HG03139 (cell line): Measurements from ENCODE around the gene BMPR1A.
"Not testable (repeated sequence)": the region's sequence is repeated elsewhere in the genome, so short reads cannot be mapped to it uniquely, and the experiment has no call there.

Source experiments
- ATAC-seq: cut with Tn5 transposase; IDR thresholded peaks from one replicate; pipeline ENCODE4 v1.9.1; 2021; ENCODE audit not compliant: unreplicated experiment

Gene BMPR1A

DNA sequence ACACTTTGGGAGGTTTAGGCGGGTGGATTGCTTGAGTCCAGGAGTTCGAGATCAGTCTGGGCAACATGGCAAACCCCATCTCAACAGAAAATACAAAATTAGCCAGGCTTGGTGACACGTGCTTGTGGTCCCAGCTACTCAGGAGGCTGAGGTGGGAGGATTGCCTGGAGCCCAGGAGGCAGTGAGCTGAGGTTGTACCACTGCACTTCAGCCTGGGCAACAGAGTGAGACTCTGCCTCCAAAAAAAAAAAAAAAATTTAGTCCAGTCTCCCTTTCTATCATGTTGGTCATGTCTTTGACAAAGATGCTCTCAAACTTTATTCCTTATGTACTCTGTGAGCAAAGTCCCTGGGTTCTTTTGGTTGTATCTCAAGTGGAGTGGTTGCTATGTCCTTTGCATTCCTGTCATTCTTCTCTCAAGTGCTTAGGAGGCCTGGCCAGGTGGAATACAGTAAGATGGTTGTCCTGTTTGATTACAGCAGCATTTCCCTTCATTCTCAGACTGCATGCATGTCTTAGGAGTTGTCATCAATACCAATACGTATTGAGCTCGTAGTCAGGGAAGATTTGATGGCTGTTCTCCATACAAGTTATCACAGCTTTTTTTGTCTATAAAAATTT lies 115.3 kb downstream of the BMPR1A start:
- ATAC-seq = no peak

DNA sequence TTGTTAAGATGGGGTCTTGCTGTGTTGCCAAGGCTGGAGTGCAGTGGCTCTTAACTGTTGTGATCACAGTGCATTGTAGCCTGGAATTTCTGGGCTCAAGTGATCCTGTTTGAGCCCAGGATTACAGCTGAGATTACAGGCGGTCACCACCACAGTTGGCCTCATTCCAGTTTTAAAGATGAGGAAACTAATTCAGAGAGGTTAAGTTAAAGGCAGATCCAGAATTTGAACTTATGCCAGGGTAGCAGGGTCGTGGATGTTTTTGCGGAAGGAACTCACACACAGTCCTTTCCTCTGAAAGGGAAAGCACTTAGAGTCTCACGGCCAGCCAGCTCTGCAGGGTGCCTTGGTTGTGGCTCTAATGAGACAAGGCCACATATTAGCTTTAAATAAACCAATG lies 116.3 kb downstream of the BMPR1A start:
- ATAC-seq = no peak

DNA sequence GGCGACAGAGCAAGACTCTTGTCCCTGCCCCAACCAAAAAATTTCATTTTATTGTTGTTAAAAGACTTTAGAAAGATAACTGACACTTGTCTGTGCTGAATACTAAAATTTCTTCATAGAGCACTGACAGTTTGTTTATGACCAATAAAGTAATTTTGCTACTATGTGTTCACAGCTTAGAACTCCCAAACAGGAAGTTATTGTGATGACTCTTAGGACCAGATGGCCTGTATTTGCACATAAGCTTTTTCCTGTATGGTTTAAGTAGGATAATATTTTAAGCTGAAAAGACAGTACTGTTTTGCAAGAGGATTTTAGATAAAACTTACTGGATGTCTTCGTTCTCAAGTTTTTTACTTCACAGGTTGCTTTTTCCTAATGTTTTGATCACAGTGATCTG lies 120.3 kb downstream of the BMPR1A start:
- no peak for ATAC-seq

DNA sequence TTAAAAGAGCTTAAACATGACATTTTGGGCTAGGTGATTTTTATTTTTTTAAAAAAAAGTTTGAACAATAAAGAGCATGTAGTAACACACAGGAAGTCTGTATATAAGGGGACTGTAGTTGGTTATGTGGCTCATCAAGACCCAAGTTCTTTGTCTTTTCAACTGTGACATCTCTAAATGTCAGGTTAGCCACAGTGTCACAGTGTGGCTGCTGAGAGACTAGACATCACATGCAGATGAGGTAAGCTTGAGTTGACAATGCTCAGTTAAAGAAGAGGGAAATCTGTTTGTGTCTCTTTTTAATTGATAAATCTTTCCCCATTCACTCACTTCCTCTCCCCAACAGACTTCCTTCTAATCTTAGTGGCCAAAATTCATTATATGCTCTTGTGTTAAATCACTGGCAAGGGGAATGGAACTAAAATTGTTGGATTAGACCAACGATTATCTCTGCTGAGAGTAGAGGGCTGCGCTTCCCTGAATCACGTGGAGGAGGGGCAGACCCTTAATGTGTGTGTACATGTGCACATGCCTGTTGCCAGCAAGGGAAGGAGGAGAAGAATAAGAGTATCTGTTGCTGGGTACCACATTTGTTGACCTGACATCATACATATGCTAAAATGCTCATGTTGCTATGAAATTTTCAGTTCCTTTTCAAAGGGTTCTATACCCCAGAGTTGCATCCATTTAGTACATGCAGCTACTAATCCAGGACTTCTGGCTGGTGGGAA lies 122.7 kb downstream of the BMPR1A start:
- ATAC-seq = peak; percentile 83

DNA sequence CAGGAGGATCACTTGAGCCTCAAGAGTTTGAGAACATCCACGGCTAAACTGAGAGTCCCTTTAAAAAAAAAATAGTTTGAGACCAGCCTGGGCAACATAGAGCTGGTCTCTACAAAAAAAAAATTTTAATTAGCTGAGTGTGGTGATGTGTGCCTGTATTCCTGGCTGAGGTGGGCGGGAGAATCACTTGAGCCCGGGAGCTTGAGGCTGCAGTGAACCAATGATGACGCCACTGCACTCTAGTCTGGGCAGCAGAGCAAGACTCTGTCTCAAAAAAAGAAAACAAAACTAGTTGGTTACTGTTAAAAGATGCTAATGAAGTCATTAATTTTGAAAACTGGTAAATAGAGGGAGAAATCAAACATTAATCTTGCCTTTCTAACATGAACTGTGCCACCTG lies 124.6 kb downstream of the BMPR1A start:
- ATAC-seq = no peak

DNA sequence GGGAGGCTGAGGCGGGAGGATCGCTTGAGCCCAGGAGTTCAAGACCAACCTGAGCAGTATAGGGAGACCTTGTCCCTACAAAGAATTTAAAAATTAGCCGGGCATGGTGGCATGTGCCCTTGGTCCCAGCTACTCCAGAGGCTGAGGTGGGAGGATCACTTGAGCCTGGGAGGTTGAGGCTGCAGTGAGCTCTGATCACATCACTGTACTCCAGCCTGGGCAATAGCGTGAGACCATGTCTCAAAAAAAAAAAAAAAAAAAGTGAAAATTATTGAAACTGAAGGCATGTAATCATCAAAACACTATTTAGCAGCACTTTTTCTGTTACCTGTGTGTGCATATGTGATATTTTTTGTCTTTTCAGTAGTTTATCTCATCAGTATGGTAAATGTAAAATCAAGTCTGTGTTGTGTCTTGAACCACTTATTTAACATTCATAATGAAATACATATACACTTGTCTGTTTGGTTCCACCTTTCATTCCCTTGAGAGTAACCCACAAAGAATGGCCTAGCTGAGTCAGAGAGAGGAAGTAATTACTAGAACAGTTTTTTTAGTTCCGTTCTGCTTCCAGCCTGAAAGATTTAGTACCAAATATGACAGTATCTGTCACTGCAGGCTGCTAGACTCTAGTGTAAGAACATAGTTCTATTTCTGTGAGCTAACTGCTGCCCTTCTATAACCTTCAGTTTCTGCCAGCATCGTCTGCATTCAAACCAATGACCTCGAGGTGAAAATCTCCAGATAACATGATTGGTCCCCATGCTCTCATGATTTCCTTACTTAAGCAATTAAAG lies 132.4 kb downstream of the BMPR1A start:
- peak; percentile 95 for ATAC-seq

DNA sequence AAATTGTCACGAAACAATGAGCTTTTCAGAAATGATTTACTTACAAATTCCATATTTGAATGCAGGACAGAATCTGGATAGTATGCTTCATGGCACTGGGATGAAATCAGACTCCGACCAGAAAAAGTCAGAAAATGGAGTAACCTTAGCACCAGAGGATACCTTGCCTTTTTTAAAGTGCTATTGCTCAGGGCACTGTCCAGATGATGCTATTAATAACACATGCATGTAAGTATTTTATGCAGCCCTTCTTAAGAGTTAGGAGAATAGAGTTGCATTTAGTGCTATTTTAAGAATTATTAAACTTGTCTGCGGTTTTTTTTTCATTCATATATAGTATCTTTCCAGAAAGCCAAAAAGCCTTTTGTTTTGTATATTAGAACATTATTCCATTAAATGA lies 133.6 kb downstream of the BMPR1A start:
- no peak for ATAC-seq

DNA sequence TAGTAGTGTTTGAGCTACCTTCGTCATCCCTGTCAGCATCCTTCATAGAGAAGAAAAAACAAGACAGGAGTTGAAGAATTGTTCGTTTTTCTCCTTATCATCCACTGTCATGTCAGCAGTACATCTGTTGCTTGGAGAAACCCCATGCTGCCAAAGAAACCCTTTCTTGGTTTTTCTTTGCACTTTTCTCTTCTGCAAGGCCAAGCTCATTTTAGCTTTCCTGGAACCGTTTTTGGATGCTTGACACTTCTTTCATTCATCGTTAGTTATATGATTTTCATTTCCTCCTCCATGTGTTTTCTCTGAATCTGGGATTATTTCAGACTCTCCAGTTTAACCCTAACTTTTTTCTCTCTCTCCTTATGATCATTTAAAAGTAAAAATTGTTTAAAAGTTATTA lies 142.1 kb downstream of the BMPR1A start:
- ATAC-seq = no peak

DNA sequence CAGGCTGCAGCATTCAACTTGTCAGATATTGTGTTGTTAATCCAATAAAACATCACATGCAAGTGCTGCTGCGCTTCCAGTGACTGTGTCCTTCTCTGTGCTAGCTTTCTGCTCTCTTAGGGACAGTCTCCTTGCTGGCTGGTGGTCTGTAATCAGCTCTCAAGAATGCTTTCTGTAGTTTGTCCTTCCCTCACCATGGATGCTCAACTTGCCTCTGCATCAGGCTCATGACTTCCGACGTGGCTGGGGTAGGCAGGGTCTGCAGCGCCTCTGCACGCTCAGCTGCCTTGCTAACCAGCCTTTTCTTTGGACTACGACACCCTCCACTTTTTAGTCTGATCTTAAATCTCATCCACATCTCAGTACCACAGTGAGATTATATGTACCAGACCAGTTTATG lies 142.7 kb downstream of the BMPR1A start:
- ATAC-seq = no peak

DNA sequence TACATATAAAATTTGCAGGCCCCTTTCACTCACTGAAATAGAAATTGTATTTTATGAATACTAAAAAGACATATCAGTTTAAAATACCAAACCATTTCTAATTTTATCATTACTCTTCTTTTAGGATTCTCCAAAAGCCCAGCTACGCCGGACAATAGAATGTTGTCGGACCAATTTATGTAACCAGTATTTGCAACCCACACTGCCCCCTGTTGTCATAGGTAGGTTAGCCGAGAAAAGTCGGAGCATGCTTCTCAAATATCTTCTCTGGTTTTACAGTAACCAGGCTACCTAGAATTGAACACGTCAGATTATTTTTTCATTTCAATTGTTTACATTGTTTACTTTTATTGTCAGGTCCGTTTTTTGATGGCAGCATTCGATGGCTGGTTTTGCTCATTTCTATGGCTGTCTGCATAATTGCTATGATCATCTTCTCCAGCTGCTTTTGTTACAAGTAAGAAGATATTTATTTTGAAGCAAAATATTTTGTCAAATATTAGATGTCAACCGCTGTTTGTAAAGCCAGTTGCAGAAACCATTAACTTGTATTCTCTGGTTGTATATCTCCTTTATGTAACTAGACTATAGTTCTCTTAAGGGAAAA lies 143.4 kb downstream of the BMPR1A start:
- no peak for ATAC-seq

DNA sequence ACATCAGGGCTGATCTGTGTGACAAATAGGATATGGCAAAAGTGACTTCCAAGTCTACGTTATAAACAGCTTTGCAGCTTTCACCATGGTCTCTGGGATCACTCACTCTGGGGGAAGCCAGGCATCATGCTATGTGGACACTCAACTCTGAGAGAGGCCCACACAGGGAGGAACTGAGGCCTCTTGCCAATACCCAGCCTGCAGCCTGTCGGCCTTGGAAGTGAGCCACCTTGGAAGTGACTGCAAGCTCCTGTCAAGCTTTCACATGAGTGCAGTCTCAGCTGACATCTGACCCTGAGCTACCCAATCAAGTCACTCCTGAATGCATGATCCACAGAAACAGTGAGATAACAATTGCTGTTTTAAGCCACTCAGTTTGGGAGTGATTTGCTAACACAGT lies 144.5 kb downstream of the BMPR1A start:
- no peak for ATAC-seq

DNA sequence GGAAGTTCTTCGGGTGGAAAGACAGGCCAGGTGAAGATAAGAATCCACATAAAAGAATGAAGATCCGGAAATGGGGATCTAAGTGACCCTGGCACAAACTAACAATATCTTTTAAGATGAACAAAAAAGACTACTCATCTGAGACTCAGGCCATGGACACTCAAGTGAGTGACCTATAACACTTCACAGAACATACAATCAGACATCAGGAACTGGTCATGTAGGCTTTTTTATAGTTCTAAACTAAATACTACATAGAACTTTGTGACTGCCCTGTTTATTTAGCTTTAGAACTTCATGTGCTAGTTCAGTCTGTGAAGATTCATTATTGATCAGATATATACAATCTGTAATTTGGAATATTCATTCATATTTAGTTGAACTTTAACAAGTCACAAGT lies 148.2 kb downstream of the BMPR1A start:
- ATAC-seq = no peak

DNA sequence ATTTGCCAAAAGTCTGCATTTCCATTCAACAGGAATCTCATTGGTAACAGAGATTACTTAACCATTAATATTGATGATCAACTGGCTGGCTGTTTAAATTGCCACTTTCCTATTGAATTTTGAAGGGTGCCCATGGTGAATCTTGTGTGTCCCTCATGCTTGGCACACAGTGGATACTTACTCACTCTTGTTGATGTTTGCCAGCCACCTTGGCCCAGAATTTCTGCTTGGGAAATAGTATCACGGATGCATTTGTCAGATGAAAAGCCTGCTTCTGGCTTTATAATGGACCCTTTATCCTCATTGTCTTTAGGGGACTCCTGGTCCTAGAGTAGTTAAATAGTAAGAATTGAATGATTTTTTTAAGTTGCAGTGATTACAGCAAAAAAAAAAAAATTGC lies 149.0 kb downstream of the BMPR1A start:
- ATAC-seq = no peak

DNA sequence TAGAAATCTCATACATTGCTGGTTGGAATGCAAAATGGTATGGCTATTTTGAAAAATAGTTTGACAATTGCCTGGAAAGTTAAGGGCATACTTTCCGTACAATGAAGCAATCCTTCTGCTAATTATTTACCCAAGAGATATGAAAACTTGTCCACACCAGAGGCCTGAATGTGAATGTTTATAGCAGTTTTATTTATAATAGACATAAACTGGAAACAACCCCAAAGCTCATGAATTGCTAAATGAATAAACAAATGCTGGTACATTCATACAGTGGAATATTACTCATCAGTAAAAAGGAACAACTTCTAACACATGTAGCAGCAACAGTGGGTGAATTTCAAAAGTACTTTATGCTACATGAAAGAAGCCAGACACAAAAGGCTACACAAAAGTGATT lies 158.3 kb downstream of the BMPR1A start:
- no peak for ATAC-seq

DNA sequence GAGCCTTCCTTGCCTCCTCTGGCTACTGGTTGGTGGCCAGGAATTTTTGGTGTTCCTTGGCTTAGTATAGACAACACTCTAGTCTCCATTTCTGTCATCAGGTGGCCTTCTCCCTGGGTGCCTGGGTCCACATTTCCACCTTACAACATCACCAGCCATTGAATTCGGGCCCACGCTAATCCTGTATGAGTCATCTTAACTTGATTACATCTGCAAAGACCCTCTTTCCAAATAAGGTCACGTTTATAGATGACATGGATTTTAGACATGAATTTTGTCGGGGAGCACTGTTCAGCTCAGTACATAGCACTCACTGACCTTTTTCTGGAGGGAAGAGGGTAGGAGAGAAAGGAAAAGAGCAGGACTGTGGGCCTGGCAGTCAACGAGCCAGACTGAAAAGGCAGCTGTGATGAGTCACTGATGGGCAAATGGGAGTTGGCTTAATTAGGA lies 161.6 kb downstream of the BMPR1A start:
- no peak for ATAC-seq

DNA sequence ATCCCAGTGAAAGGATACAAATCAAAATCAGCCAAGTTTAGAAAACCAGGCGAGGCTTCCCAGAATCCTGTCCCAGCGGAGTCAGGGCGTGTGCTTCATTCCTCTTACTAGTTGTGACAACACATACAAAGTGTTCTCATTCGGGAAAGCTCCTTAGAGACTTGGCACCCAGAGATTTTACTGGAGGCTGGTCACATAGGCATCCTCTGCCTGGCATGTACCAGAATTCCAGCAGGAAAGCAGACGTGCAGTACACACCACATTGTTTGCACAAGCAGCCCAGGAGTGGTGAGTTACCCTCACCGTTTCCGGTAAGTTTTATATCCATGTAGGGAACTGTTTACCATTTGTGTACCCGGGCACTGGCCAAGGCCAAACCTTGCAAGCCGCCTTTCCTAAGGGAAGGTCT lies 166.1 kb downstream of the BMPR1A start:
- no peak for ATAC-seq

DNA sequence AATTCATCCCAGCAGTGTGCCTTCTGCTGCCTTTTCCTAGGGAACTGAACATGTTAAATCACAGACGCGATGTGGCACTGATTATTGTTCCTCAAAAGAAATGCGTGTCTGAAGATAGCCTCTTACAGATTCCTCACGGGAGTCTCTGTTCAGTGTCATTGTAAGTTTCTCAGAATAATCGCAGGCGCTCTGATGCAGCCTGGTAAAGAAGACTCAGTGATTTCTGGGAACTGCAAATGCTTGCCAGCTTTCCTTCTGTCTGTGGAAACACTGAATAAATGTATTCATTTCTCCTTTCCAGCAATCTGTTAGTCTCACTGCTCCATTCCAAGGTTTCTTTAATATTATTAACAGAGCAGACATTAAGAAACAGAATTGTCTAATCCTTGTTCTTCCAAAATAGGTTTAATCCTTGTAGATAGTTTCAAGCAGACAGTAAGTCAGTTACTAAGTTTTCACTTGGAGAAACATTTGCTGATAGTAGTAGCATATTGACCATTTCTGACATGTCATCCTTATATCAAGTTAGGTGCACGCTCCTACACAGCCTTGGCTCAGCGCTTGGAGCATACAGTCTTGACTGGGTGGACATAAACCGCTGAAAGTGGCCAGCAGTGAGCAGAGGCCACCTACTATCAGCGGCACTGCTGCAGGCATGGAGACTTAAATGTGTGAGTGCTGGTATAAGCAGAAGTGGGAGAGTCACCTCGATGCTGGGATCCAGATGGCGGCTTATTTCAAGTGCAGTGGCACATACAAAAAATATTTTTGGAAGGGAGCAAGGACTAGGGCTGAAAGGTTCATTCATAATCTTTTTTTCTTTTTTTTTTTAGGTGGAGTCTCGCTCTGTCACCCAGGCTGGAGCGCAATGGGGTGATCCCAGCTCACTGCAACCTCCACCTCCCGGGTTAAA lies 173.3 kb downstream of the BMPR1A start:
- no peak for ATAC-seq

DNA sequence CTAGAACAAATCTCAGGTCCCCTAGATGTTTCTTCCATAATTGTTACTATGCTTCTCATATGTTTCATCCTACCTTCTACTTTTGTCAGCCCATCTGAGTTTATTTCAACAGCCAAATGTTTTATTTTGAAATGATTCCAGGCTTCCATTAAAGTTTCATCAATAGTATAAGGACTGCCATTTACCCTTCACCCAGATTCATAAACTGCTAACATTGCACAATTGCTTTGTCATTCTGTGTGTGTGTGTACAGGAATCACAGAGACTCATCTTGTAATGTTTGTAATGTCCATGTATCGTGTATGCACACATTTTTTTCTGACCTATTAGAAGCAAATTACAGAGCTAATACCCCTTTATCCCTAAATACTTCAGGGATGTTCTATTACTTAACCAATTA lies 175.5 kb downstream of the BMPR1A start:
- ATAC-seq = no peak

DNA sequence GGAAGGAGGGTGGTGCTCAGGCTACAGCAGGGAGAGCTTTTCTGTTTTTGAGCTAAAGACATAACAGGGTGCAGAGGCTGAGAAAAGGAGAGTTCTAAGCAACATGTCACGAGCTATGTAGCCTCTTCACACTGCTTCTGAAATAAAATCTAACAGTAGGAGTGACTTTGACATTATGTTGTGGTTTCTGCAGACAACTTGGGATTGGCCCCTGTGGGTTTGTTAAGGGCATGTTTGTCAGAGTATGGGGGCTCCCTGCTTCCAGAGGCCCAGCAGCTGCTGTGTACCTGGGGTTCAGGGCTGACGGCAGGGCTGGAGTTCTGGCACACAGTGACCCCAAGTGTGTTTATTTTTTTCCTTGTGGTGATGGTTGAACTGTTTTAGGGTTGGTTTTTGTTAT lies 176.3 kb downstream of the BMPR1A start:
- ATAC-seq = no peak

DNA sequence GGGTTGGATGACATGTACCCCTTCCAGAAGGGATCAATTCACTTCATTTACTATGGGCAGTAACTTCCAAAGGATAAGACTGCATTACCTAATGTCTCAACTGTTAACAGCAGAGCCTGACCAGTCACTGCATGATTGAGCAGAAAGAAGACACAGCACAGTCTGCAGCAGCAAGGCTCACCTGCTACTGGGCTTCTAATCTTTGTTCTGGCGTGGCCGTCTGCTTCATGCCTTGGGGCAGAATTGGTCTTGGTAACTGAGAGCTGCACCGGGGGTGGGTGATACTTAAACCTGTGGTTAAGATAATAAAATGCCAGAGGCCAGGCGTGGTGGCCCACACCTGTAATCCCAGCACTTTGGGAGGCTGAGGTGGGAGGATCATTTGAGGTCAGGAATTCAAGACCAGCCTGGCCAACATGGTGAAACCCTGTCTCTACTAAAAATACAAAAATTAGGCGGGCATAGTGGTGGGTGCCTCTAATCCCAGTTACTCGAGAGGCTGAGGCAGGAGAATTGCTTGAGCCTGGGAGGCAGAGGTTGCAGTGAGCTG lies 177.8 kb downstream of the BMPR1A start:
- ATAC-seq = not testable (repeated sequence)
